ENCODE data around the gene WDTC1. TPM values are rescaled to one million over a fixed set of nuclear protein-coding genes. Genes with fewer than 3 reads are reported as not detected.

WDTC1 gene
- total RNA-seq, 4 donors from 2014 or later: 39.9 to 79.8 (median 62.0) TPM

GRCh38 chr1:27300341-27301051 lies 66.1 kb downstream of the WDTC1 start:
- peaks cover 34 to 50% (median 48%) of the 10 kb centered on the region in 4 donors for H3K4me1 ChIP-seq
- H3K27ac ChIP-seq (replicated peaks in 1 of 4): peak overlapping the region; percentile 87 to 96 (median 92)
- TF ChIP-seq POLR2A (IDR thresholded peaks at IDR 0.05; ENCODE audit: low read depth) (no peak), POLR2AphosphoS5 (IDR thresholded peaks at IDR 0.05) (peak in 1 of 2 donors; percentile 73), EP300 (IDR thresholded peaks at IDR 0.05) (no peak), CTCF (IDR thresholded peaks at IDR 0.05) (peak in 2 of 3 experiments; percentile 98 to 100)
- intact Hi-C loops (cut with DNase I): loop anchor here (1.0 to 5.0 kb wide), 3 partner anchors 56 to 307 kb away; no protein-coding TSS in a partner anchor
- no peaks in the 10 kb centered on the region for H3K27me3 ChIP-seq
- WGBS: 38% methylated on average over 4 of the region's 5 CpGs
- peak; percentile 95 for DNase-seq (ENCODE audit: extremely low spot score)
- H3K36me3 ChIP-seq: peaks cover 33 to 86% (median 78%) of the 10 kb centered on the region in 4 donors
- H3K9me3 ChIP-seq: no peaks in the 10 kb centered on the region
- H3K4me3 ChIP-seq: no peak overlapping the region

GRCh38 chr1:27301052-27301422 lies 66.6 kb downstream of the WDTC1 start:
- 67% methylated on average over 5 of the region's 8 CpGs for WGBS
- no peak for DNase-seq (ENCODE audit: extremely low spot score)
- no peaks in the 10 kb centered on the region for H3K27me3 ChIP-seq
- TF ChIP-seq POLR2AphosphoS5 (IDR thresholded peaks at IDR 0.05) (no peak), CTCF (IDR thresholded peaks at IDR 0.05) (peak in 1 of 3 experiments; percentile 25)
- H3K4me1 ChIP-seq: peaks cover 34 to 50% (median 48%) of the 10 kb centered on the region in 4 donors
- intact Hi-C loops (cut with DNase I): loop anchor here (1.0 to 5.0 kb wide), 3 partner anchors 56 to 306 kb away; no protein-coding TSS in a partner anchor
- H3K4me3 ChIP-seq: no peak overlapping the region
- peaks cover 33 to 86% (median 78%) of the 10 kb centered on the region in 4 donors for H3K36me3 ChIP-seq
- no peaks in the 10 kb centered on the region for H3K9me3 ChIP-seq
- H3K27ac ChIP-seq (replicated peaks in 1 of 4): peak overlapping the region; percentile 87 to 96 (median 92)

- H3K27ac ChIP-seq (replicated peaks in 1 of 4): peak overlapping the region; percentile 87 to 96 (median 92)
- no peak for DNase-seq (ENCODE audit: extremely low spot score)
- no peak for TF ChIP-seq CTCF (IDR thresholded peaks at IDR 0.05)
- TF ChIP-seq POLR2A (IDR thresholded peaks at IDR 0.05; ENCODE audit: low read depth): no peak
- TF ChIP-seq EP300 (IDR thresholded peaks at IDR 0.05): no peak
- no peak for TF ChIP-seq POLR2AphosphoS5 (IDR thresholded peaks at IDR 0.05)
- no peaks in the 10 kb centered on the region for H3K27me3 ChIP-seq
- peaks cover 34 to 50% (median 48%) of the 10 kb centered on the region in 4 donors for H3K4me1 ChIP-seq
- no peak overlapping the region for H3K4me3 ChIP-seq
- H3K9me3 ChIP-seq: no peaks in the 10 kb centered on the region
- intact Hi-C loops (cut with DNase I): loop anchor here (1.0 to 5.0 kb wide), 3 partner anchors 55 to 306 kb away; no protein-coding TSS in a partner anchor
- 65% methylated on average over 8 of the region's 10 CpGs for WGBS
- H3K36me3 ChIP-seq: peaks cover 37 to 87% (median 79%) of the 10 kb centered on the region in 4 donors
These were observed 67.3 kb downstream of the WDTC1 start for GRCh38 chr1:27301582-27302199.

DNA sequence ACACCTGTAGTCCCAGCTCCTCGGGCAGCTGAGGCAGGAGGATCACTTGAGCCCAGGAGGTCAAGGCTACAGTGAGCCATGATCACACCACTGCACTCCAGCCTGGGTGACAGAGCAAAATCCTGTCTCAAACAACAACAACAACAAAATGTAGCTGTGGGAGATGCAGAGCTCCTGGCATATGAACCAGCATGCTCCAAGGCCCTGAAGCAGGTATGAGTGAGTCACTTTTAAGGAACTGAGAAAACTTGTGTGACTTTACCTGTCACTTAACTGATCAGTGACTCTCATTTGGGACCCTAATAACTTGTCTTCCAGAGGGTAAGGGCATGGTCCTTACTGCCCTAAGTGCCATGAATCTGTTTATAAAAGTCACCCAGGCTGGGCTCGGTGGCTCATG lies 68.2 kb downstream of the WDTC1 start:
- WGBS: 100% methylated on average over 2 of the region's 2 CpGs
- peaks cover 30 to 88% (median 76%) of the 10 kb centered on the region in 4 donors for H3K36me3 ChIP-seq

More for the DNA sequence above, 68.2 kb downstream of the WDTC1 start:
- TF ChIP-seq EP300 (IDR thresholded peaks at IDR 0.05): no peak
- TF ChIP-seq POLR2A (IDR thresholded peaks at IDR 0.05; ENCODE audit: low read depth): no peak
- no peak for TF ChIP-seq CTCF (IDR thresholded peaks at IDR 0.05)
- TF ChIP-seq POLR2AphosphoS5 (IDR thresholded peaks at IDR 0.05): no peak
- intact Hi-C loops (cut with DNase I): loop anchor here (5.0 kb wide), 1 partner anchor 305 kb away; no protein-coding TSS in a partner anchor
- Histone ChIP-seq H3K4me3 (no peak overlapping the region), H3K4me1 (peaks cover 30 to 41% (median 39%) of the 10 kb centered on the region in 4 donors), H3K27me3 (no peaks in the 10 kb centered on the region), H3K27ac (replicated peaks in 1 of 4) (peak overlapping the region in 1 of 4 donors; percentile 93), H3K9me3 (no peaks in the 10 kb centered on the region)
- no peak for DNase-seq (ENCODE audit: extremely low spot score)

Measured in esophagus muscularis mucosa (tissue), 4 donors.